Hepatocyte (in vitro differentiated cells): Measurements from ENCODE around the gene PDE4B. TPM values are rescaled to one million over a fixed set of nuclear protein-coding genes. Genes with fewer than 3 reads are reported as not detected.
"Not testable (repeated sequence)": the region's sequence is repeated elsewhere in the genome, so short reads cannot be mapped to it uniquely, and the experiment has no call there.

ENCODE experiments used
- DNase-seq: peaks from one replicate; pipeline ENCODE4 v3.0.0-alpha.2; 2016; ENCODE audit warnings: low spot score
- H2AFZ ChIP-seq: fragments of 200-600 bp; sonication (generic); 2 replicates; pipeline ENCODE4 v1.6.0; 2016; ENCODE audit warnings: antibody characterized with exemption, mild to moderate bottlenecking
- H3K27ac ChIP-seq: fragments of 200-600 bp; sonication (generic); 2 replicates; pipeline ENCODE4 v1.5.1; 2016; ENCODE audit warnings: mild to moderate bottlenecking
- H3K27me3 ChIP-seq: fragments of 200-600 bp; sonication (generic); 2 replicates; pipeline ENCODE4 v1.6.1; 2016
- H3K36me3 ChIP-seq: fragments of 200-600 bp; sonication (generic); replicated peaks from 2 replicates; pipeline ENCODE4 v1.5.1; 2016; ENCODE audit warnings: low read depth; ENCODE audit not compliant: insufficient read depth
- H3K4me1 ChIP-seq: fragments of 200-600 bp; sonication (generic); 2 replicates; pipeline ENCODE4 v1.5.1; 2016; ENCODE audit warnings: mild to moderate bottlenecking, moderate library complexity; ENCODE audit not compliant: insufficient read depth
- H3K4me2 ChIP-seq: fragments of 200-600 bp; sonication (generic); 2 replicates; pipeline ENCODE4 v1.6.0; 2016
- H3K4me3 ChIP-seq: fragments of 200-600 bp; sonication (generic); 2 replicates; pipeline ENCODE4 v1.5.1; 2016; ENCODE audit warnings: mild to moderate bottlenecking
- H3K79me2 ChIP-seq: fragments of 200-600 bp; sonication (generic); 2 replicates; pipeline ENCODE4 v1.6.0; 2017; ENCODE audit warnings: mild to moderate bottlenecking
- H3K9me2 ChIP-seq: fragments of 200-600 bp; sonication (generic); replicated peaks from 2 replicates; pipeline ENCODE4 v1.6.0; 2017; ENCODE audit warnings: mild to moderate bottlenecking; ENCODE audit not compliant: insufficient read depth
- H3K9me3 ChIP-seq: fragments of 200-600 bp; sonication (generic); 2 replicates; pipeline ENCODE4 v1.5.1; 2016; ENCODE audit warnings: low read depth, mild to moderate bottlenecking
- H4K20me1 ChIP-seq: fragments of 200-600 bp; sonication (generic); 2 replicates; pipeline ENCODE4 v1.6.0; 2016; ENCODE audit warnings: mild to moderate bottlenecking; ENCODE audit not compliant: insufficient read depth, poor library complexity, severe bottlenecking
- CTCF ChIP-seq: fragments of 200-600 bp; sonication (generic); IDR thresholded peaks from 2 replicates; pipeline ENCODE4 v1.5.1; 2016; ENCODE audit warnings: antibody characterized with exemption, mild to moderate bottlenecking; ENCODE audit not compliant: poor library complexity
- EZH2 ChIP-seq: fragments of 200-600 bp; sonication (generic); IDR thresholded peaks from 2 replicates; pipeline ENCODE4 v1.6.1; 2016; ENCODE audit warnings: antibody characterized with exemption, mild to moderate bottlenecking, borderline replicate concordance
- EZH2phosphoT487 ChIP-seq: fragments of 200-600 bp; sonication (generic); IDR thresholded peaks from one replicate; pipeline ENCODE4 v1.6.1; 2018; ENCODE audit warnings: antibody characterized with exemption, mild to moderate bottlenecking, low read depth, moderate library complexity; ENCODE audit not compliant: unreplicated experiment, severe bottlenecking
- WGBS: methylation state at CpG from one replicate; pipeline ENCODE4 v1.1.6; 2016; ENCODE audit warnings: low lambda C conversion rate; ENCODE audit errors: missing lambda C conversion rate; 5-methylcytosine and 5-hydroxymethylcytosine counted together
- polyA plus RNA-seq: library from polyadenylated mRNA; unstranded; fragments of >200 nt; fragmentation: Nextera tagmentation; extraction: Ambion mirVana; gene quantifications from 2 replicates; pipeline ENCODE4 v1.2.1, GENCODE V29; 2016
- total RNA-seq: library from RNA; depleted of rRNA; stranded (reverse); fragments of >200 nt; gene quantifications from 2 replicates; pipeline ENCODE4 v1.2.3, GENCODE V29; 2014

PDE4B gene
- total and polyA plus RNA-seq, 2 experiments from 2014 or later, result 1.8 to 3.4 TPM

- H3K27me3 ChIP-seq, result no peaks in the 10 kb centered on the region
- H3K9me3 ChIP-seq, result no peaks in the 10 kb centered on the region
- H2AFZ ChIP-seq, result no peak overlapping the region
- H3K4me3 ChIP-seq, result no peak overlapping the region
- H3K9me2 ChIP-seq, result no peaks in the 10 kb centered on the region
- no peaks in the 10 kb centered on the region for H4K20me1 ChIP-seq
- no peak overlapping the region for H3K4me2 ChIP-seq
- no peaks in the 10 kb centered on the region for H3K79me2 ChIP-seq
- peaks cover 6% of the 10 kb centered on the region for H3K4me1 ChIP-seq
- TF ChIP-seq EZH2 (no peak), CTCF (no peak), EZH2phosphoT487 (no peak)
- H3K36me3 ChIP-seq, result no peaks in the 10 kb centered on the region
- DNase-seq, result no peak
- H3K27ac ChIP-seq, result no peak overlapping the region
- WGBS, result 45% methylated on average over 2 of the region's 2 CpGs
Measured at GRCh38 chr1:65964123-65964522, 171.4 kb downstream of the PDE4B start.

- H3K4me2 ChIP-seq, result no peak overlapping the region
- H3K27ac ChIP-seq, result no peak overlapping the region
- H3K9me2 ChIP-seq, result no peaks in the 10 kb centered on the region
- no peaks in the 10 kb centered on the region for H3K9me3 ChIP-seq
- H2AFZ ChIP-seq, result no peak overlapping the region
- no peaks in the 10 kb centered on the region for H4K20me1 ChIP-seq
- WGBS, result 90% methylated on average over 6 of the region's 6 CpGs
- H3K4me1 ChIP-seq, result peaks cover under 1% of the 10 kb centered on the region
- no peaks in the 10 kb centered on the region for H3K36me3 ChIP-seq
- no peaks in the 10 kb centered on the region for H3K79me2 ChIP-seq
- DNase-seq, result no peak
- no peak for TF ChIP-seq CTCF
- no peak for TF ChIP-seq EZH2phosphoT487
- TF ChIP-seq EZH2, result no peak
- H3K27me3 ChIP-seq, result no peaks in the 10 kb centered on the region
- no peak overlapping the region for H3K4me3 ChIP-seq
Measured at GRCh38 chr1:65965112-65965996, 172.7 kb downstream of the PDE4B start.

GRCh38 chr1:65967492-65967891 is 174.8 kb downstream of the PDE4B start:
- H3K27ac ChIP-seq, H3K9me3 ChIP-seq, H2AFZ ChIP-seq, H3K79me2 ChIP-seq, H3K27me3 ChIP-seq, H3K4me3 ChIP-seq, H3K4me2 ChIP-seq, H3K4me1 ChIP-seq, H4K20me1 ChIP-seq, H3K36me3 ChIP-seq, H3K9me2 ChIP-seq, DNase-seq: not testable (repeated sequence)
- 96% methylated on average over 4 of the region's 4 CpGs for WGBS

GRCh38 chr1:65971547-65971946 is 178.9 kb downstream of the PDE4B start:
- WGBS, result 77% methylated on average over 2 of the region's 2 CpGs

More at GRCh38 chr1:65971547-65971946, 178.9 kb downstream of the PDE4B start:
- Histone ChIP-seq H3K9me2 (no peaks in the 10 kb centered on the region), H2AFZ (no peak overlapping the region), H3K36me3 (no peaks in the 10 kb centered on the region), H3K4me3 (no peak overlapping the region), H3K27ac (no peak overlapping the region), H3K9me3 (no peaks in the 10 kb centered on the region), H3K27me3 (no peaks in the 10 kb centered on the region), H3K4me2 (no peak overlapping the region), H3K79me2 (no peaks in the 10 kb centered on the region), H3K4me1 (no peaks in the 10 kb centered on the region), H4K20me1 (no peaks in the 10 kb centered on the region)
- DNase-seq, result no peak
- TF ChIP-seq EZH2phosphoT487, result no peak
- TF ChIP-seq EZH2, result no peak
- TF ChIP-seq CTCF, result no peak
